ENCODE data around the gene ASNSD1.
A peak's percentile ranks its signal among the peaks of the same experiment; 100 is the strongest.

Gene ASNSD1

DNA sequence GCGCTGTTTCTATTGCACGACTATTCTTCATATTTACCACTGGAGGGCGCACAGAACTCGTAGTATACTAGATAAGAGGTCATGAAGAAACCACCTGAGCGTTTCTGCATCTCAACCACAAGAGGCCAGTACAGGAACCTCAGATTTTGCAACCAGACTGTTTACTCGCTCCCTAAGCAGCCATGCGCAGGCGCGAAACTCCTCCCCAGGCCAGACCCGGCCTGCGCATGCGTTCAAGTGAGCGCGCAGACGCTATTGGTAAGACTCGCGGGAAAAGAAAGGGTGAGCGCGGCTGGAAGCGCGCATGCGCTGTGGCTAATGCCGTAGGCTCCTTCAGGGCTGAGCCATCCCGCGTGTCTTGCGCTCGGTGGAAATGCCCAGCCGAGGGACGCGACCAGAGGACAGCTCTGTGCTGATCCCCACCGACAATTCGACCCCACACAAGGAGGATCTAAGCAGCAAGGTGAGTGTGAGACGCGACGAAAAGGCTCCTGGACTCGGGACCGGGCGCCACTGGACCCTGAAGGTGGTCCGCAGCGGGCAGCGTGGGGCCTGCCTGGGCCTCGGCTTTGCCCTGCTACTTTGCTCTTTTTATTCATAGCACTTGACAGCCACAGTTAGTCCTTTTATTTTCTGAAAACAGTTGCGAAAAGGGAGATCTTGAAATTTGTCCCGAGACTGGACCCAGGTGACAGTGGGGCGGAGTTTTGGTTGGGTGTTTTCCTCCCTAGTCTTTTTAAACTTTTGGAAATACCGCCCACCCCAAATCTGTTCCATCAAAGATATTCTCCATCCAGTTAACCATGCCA lies at the start of gene ASNSD1:
ASNSD1 (plus strand) TSS at position 312 of the 809 bp plus-strand sequence. CDS start 4,674 bp downstream, outside the sequence.
- DNase-seq: peak; percentile 97

GRCh38 chr2:189613077-189613636 lies 48.1 kb upstream of the ASNSD1 start:
- no peak for DNase-seq

DNA sequence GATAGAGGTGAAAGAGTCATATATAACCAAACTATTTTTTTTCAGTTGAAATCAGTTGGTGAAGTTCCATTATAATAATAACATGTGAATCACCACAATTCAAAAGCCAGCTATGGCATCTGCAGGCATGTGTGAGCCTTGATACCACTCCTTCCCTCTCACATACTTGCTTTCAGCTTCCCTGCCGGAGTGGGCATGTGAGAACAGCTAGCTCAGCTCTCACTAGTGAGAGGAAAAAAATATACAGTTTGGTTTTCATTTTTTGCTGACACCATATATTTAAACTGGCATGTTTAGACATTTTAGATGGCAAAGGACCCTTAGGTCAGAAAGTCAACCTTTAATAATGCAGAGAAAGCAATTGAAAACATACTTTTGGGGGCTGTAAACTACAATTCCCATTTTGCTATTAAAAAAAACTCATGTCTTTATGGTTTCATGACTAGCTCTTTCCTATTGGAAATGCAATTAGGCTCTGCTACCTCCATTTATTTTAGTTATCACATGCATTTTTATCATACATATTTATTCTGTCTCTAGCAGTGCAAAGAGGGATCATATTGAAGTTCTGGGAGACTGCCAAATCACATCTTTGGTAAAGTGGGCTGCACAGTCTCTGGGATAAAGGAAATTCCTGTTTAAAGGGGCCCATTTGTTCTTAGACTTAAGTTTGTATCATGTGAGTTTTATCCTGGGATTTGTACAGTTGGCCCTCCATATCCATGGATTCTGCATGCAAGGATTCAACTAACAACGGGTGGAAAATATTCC lies 47.4 kb upstream of the ASNSD1 start:
- no peak for DNase-seq

DNA sequence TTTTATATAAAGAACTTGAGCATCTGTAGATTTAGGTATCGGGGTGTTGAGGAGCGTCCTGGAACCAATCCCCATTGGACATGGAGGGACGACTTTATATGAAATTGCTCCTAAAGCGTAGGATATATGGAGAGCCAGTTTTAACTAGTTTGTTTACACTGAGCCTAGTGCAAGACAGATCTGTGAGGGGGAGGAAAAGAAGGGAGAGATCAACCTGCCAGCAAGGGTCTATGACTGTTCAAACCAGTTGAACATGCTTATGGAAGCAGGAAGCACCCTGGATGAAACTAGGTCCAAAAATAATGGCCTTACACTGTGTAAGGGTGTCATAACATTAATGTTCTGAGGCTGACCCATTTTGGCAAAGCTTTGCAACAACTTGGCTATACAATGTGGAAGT lies 46.7 kb upstream of the ASNSD1 start:
- DNase-seq: no peak

DNA sequence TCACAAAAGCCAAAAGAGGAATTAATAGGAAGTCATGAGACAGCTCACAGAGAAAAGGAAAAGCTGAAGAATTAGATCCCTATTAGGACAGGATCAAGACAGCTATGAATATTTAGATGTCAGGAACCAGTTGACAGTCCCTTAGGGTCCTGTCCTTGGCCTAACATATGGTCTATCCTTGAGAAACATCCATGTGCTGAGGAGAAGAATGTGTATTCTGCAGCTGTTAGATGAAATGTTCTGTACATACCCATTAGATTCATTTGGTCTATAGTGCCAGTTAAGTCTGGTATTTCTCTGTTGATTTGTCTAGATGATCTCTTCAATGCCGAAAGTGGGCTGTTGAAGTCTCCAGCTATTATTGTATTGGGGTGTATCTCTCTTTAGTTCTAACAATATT lies 43.1 kb upstream of the ASNSD1 start:
- DNase-seq: no peak

GRCh38 chr2:189621781-189622180 lies 39.5 kb upstream of the ASNSD1 start:
- DNase-seq: no peak

DNA sequence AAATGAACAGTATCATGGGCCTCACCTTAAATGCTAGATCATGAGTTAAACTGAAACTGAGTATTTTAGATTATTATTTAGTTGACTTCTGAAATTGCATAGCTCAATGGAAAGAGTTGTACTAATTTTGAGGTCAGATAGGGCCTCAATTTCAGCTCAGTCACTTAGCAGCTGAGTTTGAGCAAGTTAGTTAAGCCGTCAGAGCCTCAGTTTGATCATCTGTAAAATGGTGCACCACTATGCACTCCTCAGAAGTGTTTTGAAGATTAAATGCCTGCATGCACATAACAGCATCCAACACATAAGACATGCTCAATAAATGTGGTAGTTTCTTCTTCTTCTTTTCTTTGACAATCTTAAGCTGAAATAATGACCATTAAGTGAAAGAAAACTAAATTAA lies 38.2 kb upstream of the ASNSD1 start:
- no peak for DNase-seq

DNA sequence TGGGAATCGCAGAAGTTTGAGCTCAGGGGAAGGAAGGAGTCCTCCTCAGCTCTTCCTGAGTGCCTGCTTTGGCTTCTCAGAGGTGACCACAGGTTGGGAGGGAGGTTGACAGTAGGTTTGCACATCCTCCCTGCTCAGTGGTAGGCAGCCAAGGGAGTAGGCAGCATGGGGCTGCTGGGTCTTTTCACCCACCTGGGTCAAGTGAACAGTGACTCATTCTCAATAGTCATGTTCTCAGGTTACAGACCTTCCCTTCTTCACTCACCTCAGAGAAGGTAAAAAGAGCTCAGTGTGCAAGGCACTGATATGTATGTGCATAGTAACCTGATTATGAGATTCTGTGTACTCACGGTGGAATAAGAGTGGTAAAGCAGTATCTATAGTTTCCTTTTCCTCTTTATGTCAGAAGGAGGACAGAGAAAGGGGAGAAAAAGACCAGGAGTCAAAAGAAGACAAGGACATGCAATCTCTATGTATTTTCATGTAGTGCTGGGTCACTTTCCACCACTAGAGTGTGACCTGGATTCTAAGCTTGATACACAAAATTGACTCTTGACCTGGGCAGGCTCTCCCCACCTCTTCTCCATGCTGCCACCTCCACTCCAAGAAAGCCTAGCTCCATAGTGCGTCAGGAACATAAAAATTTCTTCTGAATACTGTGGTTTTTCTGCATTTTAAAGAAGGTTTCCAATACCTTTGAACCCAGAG lies 36.5 kb upstream of the ASNSD1 start:
- DNase-seq: no peak

DNA sequence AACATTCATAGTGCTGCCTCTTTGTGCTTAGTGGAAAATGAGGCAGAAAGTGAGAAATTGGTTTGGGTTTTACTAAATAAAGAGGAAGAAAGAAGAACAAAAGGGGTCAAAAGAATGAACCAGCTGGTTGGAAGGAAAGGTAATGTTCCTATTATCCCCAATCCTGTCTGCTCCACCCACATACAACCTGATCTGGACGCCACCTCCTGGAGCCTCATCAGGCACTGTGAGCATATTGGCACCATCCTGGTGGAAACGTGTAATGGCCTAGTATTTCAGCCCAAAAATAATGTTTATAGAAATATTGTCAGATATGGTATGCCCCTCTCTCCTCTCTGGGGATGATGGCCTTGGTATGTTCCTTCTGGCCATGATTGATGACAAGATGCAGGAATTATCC lies 35.6 kb upstream of the ASNSD1 start:
- no peak for DNase-seq

DNA sequence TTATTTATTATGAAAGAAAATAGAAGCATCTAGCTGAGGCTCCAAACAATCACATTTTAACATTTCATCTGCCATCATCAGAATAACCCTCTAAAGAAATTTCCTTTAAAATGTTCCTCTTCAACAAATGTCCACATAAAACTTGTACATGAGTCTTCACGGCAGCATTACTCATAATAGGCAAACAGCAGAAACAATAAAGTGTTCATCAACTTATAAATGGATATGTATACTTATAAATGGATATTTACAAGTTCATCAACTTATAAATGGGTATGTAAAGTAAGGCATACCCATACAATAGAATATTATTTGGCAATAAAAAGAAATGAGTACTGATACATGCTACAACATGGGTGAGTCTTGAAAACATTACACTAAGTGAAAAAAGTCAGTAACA lies 33.5 kb upstream of the ASNSD1 start:
- no peak for DNase-seq

DNA sequence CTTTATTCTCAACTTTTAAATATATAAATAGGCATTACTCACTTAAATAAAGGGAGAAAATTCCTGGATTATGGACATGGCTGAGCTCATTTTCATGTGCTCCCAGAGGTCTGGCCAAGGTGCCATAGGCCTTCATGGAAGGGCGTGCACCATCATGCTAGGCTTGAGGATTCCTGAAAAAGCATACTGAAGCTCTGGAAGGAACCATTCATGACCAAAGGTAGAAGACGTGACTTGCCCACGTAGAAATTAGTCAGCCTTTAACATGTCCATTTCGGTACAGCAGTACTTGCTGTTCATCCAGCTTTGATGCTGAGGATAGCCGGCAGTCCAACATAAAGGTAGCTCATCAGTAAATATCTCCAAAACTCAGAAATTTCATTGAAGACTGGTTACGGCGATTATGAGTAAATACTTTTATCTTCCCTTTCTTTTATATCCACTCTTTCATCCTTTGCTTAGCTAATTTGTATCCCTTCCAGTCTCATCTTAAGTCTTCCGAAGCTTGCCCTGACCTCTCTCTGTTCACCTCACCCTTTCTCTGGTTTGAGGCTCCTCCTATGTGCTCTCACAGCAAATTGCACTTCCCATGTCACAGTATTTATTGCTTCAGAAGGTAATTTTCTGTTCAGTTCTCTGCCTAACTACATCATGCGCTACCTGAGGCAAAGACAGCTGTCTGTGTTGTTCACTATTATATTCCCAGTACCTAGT lies 32.3 kb upstream of the ASNSD1 start:
- no peak for DNase-seq

DNA sequence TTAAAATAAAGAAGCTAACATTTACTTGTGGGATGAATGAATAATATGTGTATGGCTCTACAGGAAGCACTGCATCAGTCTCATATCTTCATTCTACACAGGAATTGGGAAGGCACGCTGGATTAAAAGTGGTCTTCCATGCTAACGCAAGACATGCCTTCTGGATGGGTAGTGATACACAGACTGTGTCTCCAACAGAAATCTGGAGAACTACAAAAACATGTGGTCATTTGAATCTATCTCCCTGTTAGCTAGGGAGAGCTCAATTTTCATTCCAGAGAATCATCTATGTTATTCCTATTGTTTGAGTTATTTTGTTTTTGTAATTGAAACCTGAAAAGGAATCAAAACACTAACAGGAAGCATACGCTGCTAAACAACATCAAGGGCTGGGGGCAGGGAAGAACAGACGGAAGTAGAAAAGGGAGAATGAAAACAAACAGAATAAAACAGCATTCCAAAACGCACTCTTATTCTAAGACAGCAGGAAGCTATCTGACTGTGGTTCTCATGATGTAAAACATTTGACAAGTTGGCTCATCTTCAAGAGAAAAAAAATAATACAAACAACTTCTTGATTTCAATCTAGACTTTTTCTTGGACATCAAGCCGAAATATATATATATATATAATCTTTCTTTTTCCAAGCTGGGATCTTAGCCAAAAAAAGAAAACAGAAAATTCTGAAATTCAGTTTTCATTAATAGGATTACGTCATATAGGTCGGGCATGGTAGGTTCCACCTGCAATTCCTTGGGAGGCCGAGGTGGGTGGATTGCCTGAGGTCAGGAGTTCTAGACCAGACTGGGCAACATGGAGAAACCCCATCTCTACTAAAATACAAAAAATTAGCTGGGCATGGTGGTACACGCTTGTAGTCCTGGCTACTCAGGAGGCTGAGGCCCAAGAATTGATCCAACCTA lies 31.5 kb upstream of the ASNSD1 start:
- DNase-seq: no peak

- no peak for DNase-seq
Measured at GRCh38 chr2:189631849-189632248, 29.4 kb upstream of the ASNSD1 start.

- no peak for DNase-seq
Measured at GRCh38 chr2:189633392-189633811, 27.9 kb upstream of the ASNSD1 start.

DNA sequence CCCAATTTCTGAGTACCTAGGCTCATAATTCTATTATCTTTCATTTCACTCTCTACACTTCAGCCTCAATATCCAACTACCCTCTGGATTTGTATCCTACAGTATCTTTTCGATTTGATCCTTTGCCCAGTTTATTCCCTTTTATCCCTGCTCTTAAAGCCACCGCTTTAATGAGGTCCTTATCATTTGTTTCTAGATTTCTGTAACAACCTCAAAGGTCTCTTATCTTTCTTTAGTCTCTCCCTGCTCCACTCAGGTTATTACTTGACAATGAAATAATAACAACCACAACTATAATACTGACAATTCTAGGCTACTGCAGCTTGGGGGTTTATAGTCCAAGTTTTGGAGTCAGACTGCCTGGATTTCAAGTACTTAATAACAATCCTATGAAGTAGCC lies 25.9 kb upstream of the ASNSD1 start:
- no peak for DNase-seq

- DNase-seq: no peak
Measured at GRCh38 chr2:189638301-189639006, 22.8 kb upstream of the ASNSD1 start.

DNA sequence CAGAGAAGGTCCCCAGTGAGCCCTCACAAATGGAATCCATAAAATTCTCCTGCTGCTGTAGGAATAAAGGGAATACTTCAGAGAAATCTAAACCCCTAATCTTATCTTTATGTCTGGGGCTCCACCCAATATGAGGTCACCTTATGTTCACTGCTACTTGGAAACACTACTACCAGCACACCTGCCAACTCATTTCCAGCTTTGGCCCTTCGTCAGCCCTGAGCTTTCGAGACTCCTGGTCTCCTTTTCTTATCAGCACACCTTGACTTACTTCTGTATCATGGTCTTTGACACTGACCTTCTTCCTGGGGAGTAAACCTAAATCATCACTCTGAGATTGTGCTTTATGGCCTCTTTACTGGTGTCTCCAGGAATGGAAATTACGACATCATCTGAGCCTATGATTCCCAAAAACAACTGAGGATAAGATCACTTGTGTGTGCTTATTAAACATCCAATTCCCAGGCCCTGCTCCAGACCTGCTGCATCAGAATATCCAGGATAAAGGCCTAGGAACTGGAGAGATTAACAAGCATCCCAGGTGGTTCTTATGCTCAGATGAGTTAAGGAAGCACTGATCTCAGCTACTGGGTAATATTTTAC lies 22.2 kb upstream of the ASNSD1 start:
- no peak for DNase-seq

- DNase-seq: no peak
Measured at GRCh38 chr2:189641002-189641401, 20.3 kb upstream of the ASNSD1 start.

DNA sequence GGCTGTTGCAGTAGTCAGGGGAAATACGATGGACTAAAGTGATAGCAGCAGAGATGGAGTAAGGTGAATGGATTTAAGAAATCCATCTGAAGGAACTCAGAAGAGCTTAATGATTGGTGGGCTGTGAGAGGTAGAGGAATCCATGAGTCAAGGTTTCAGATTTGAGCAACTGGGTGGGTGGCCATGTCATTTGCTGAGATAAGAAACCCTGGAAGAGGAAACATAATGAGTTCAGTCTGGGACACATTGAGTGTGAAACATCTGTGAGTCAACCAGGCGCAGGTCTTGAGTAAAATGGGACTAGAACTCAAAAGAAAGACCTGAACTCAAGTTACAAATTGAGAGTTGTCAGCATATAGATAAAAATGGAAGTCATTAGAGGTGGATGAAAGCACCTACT lies 19.7 kb upstream of the ASNSD1 start:
- DNase-seq: no peak

DNA sequence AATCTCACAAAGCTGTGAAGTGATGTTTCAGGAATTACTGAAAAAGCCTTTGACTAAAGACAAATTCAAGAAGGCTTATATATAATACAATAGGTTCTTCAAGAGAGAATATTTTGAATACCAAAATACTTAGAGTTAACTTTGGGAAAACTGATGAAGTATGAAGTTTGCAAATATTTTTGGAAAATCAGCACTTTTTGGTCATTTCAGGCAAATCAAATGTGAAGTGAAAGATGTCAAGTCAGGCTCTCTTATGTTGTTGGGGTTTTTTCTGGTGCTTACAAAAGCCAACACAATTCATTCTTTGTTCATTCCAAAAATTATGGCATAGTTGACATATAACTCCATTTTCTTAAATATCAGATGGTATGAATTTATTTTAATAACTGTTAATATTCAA lies 14.7 kb upstream of the ASNSD1 start:
- DNase-seq: no peak

Measured in activated effector memory CD4-positive, alpha-beta T cell treated with Interleukin-2 at 50 U/mL for 16 hours (primary cell).